Endothelial cell of coronary artery (primary cell): Measurements from ENCODE around the gene WDR83. TPM values are rescaled to one million over a fixed set of nuclear protein-coding genes. Genes with fewer than 3 reads are reported as not detected.

Experiments used
- total RNA-seq: library from RNA; depleted of rRNA; stranded (reverse); fragments of >200 nt; gene quantifications from 2 replicates; pipeline ENCODE4 v1.2.3, GENCODE V29; 2014

Gene WDR83, protein sequence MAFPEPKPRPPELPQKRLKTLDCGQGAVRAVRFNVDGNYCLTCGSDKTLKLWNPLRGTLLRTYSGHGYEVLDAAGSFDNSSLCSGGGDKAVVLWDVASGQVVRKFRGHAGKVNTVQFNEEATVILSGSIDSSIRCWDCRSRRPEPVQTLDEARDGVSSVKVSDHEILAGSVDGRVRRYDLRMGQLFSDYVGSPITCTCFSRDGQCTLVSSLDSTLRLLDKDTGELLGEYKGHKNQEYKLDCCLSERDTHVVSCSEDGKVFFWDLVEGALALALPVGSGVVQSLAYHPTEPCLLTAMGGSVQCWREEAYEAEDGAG
- 9.5 and 11.8 TPM in 2 replicates for total RNA-seq

DNA sequence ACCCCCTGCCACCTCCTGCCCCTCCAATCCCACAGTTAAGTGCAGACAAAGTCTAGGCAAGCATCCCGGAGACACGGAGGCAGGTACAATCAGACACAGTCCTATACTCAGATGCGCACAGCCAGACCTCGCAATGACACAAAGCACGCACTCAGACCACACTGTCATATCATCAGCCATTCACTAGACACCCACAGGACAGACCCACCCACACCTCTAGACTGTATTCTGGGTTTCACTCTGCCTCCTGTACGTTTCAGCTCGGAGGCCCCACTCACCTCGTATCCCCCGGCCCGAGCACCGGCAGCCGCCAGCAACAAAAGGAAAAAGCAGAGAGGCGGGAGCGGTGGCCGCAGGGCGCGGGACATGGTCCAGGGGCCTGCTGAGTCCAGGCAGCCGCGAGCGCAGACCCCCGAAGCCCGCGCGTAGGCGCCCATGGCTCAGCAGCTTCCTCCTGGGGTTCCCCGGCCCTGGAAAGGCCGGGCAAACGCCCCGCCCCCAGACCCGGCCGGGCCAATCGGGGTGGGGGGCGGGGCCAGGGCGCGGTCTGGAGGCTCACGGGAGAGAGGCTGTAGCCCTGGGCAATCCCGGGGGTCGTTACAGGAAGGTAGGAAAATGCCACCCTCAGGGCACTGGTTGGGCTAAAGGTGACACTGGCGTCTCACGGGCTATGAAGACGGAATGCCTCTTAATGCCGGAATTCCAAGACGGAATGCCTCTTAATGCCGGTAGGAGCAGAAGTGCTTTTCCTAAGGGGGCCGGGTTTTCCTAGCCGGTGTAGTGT is at the start of gene WDR83, which contains the start of gene MAN2B1:
WDR83 (plus strand) TSS at position 543 of the 784 bp plus-strand sequence. CDS start 2,984 bp downstream, outside the sequence.
MAN2B1 (minus strand) TSS at position 478 of the 784 bp plus-strand sequence; CDS start at position 437, 41 bp downstream.

DNA sequence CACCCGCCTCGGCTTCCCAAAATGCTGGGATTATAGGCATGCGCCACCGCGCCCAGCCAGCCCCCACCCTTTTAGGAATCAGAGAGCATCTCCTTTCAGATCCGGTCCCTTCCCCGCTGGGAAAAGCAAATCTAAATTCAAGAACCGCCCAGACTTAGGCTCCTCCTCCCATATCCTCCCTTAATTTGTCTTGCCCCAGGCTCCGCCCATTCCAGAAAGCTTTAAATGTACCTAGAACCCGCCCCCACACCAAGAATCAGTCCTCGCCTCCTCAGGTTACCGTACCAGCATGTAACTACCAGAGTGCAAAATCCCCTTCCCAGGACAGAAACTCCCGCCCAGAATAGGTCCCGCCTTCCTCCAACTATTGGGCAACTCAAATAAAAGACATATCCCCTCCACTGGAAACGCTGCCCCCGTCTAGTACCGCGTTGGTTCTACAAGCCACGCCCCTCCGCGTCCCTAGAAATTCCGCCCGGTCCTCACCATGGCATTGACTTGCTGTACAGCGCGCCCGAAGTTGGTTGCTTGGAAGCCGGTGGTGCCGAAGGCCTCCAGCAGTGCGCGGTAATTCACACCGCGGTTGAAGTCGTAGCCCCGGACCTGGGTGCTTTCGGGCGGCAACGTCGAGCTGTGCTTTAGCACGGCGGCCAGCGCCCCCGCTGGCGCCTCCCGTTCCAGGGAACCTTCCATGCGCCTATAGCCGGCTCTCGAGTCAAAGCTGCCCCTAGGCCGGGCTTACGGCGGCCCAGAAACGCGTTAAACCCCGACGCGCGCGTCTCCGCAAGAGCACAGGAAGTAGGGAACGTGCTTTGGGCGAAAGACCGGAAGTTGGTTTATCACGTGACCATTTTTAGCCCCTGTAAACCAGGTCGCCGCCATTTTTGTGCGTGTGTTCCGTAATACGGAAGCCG is 14.7 kb downstream of the WDR83 start, which contains the start of gene DHPS:
DHPS (minus strand) TSS at position 807 of the 914 bp plus-strand sequence; CDS start at position 693, 114 bp downstream.

DNA sequence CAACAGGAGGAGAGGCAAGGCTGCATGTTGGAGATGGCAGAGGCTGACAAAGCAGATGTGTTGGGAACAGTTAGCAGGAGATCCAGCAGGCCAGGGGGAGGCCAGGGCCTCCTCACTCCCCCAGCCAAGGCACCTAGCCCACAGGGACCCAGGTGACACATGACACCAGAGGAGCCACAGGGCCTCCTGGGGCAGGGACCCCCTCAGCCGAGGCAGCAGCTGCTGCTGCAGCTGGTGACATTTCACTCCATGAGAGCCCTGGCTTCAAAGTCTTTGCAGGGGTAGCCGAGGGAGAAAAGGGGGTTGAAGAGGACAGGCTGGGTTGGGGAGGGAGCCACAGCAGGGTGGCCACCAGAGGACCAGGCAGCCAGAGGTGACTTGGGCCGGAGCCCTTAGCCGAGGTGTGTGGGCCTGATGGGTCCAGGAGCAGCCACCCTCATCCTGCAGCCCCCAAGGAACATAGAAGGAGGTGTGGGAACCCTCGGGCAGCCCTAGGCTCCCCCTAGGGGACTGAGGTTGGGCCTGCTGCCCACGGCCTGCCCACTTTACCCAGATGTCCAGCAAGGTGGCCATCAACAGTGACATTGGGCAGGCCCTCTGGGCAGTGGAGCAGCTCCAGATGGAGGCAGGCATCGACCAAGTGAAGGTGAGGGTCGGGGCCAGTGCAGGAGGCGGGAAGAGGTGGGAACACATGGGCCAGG is 21.0 kb downstream of the WDR83 start, which contains the start of gene GNG14:
GNG14 (plus strand) TSS at position 503 of the 701 bp plus-strand sequence; CDS start at position 554, 51 bp downstream.

DNA sequence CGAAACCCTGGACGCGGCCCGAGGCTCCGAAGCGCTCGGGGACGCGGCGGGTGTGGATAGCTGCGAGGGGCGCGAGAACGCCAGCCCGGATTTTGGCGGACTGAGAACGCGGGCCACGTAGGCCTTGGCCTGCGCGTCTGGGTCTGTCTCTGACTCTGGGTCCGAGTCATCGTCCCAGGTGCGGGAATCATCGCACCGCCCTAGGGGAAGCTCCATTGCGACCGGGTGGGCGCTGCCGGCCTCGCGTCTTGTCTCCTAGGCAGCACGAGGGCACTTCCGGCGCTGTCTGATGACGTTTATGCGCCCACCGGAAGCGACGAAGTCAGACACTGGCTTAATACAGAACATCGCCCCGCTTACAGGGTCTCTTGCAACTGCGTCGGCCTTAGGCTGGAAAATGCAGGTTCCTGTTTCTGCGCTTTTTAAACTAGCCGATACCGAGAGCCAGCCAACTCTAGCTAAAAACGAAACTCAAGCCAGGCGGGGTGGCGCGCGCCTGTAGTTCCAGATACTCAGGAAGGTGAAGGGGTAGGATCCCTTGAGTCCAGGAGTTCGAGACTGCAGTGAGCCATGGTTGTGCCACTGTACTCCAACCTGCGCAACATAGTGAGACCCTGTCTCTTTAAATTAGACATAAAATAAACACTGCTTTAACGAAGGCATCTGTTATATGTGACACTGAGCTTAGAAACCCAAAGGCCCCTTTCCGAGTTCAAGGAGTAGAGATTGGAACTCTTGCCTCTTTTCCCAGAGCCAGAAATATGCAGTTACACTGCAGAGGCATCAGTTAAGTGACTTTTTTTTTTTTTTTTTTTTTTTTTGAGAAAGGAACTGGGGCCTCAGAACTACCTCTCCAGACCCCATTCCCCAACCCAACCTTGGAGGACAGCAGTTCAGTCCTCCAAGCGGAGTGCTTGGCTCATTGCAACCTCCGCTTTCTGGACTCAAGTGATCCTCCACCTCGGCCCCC is 30.0 kb downstream of the WDR83 start, which contains the start of gene FBXW9:
FBXW9 (minus strand) TSS at position 266 of the 970 bp plus-strand sequence; CDS start at position 216, 50 bp downstream.

DNA sequence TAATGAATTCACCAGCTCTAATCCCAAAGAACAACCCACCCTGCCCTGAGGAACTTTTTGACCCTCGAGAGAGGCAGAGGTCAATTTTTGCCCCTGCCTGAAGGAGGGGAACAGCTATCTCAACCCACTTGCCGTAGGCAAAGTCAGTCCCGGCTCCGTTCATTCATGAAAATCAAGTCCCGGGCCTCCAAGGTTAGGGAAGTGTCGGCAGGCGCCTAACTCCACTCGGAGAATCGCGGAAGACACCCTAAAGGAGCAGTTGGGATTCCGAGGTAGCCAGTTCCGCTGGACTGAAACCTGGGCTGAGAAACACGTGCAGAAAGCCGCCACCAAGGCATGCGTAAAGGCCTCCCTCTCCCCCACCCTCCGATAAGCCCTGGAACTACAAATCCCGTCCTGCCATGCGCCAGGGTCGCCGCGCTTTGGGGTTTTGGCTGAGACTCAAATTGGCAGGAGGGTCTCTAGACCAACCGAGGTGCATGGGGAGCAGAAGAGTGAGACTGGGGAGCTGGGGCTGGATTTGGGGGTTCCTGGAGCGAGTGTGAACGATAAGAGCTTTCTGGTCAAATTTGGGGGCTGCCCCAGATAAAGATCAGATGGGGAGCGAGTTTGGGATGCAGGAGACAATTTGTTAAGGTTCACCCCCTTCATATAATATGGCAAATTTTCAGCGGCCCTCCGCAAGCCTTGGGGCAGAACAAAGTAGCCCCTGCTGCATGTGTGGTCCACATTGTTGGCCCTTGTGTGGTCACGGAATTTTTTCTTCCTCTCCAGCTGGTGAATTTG is 57.2 kb downstream of the WDR83 start, which contains the start of gene TNPO2:
TNPO2 (minus strand) TSS at position 292 of the 786 bp plus-strand sequence. CDS start 2,955 bp downstream, outside the sequence.

Other genes with a start within 250 kb of the WDR83 start
- 3.7 and 4.5 TPM in 2 replicates for gene ZNF443, start 225.8 kb upstream of the WDR83 start, total RNA-seq
- gene ZNF709, start 182.0 kb upstream of the WDR83 start, total RNA-seq = 2.6 and 3.6 TPM in 2 replicates
- 7.4 and 8.1 TPM in 2 replicates for gene ZNF564, start 115.3 kb upstream of the WDR83 start, total RNA-seq
- 5.5 and 7.1 TPM in 2 replicates for gene ZNF490, start 56.0 kb upstream of the WDR83 start, total RNA-seq
- gene ZNF791, start 55.9 kb upstream of the WDR83 start, total RNA-seq = 13.1 and 13.3 TPM in 2 replicates
- gene MAN2B1, start 65 bp upstream of the WDR83 start, total RNA-seq = 26.6 and 33.1 TPM in 2 replicates
- 47.1 and 64.1 TPM in 2 replicates for gene DHPS, start 15.1 kb downstream of the WDR83 start, total RNA-seq
- gene GNG14, start 21.2 kb downstream of the WDR83 start, total RNA-seq = not detected in 2 replicates
- 5.6 and 9.3 TPM in 2 replicates for gene FBXW9, start 29.8 kb downstream of the WDR83 start, total RNA-seq
- gene TNPO2, start 57.1 kb downstream of the WDR83 start, total RNA-seq = 29.8 and 31.5 TPM in 2 replicates
- 149 and 154 TPM in 2 replicates for gene TRIR, start 67.9 kb downstream of the WDR83 start, total RNA-seq
- 96.2 and 110 TPM in 2 replicates for gene GET3, start 70.7 kb downstream of the WDR83 start, total RNA-seq
- not detected in 2 replicates for gene BEST2, start 85.0 kb downstream of the WDR83 start, total RNA-seq
- 11.7 and 17.2 TPM in 2 replicates for gene HOOK2, start 108.7 kb downstream of the WDR83 start, total RNA-seq
- gene JUNB, start 124.7 kb downstream of the WDR83 start, total RNA-seq = 28.0 and 50.4 TPM in 2 replicates
- 224 and 246 TPM in 2 replicates for gene PRDX2, start 135.0 kb downstream of the WDR83 start, total RNA-seq
- gene THSD8, start 135.3 kb downstream of the WDR83 start, total RNA-seq = not detected in 2 replicates
- 18.4 and 35.4 TPM in 2 replicates for gene RNASEH2A, start 139.8 kb downstream of the WDR83 start, total RNA-seq
- not detected in 2 replicates for gene RTBDN, start 167.8 kb downstream of the WDR83 start, total RNA-seq
- 0.09 and 0.36 TPM in 2 replicates for gene MAST1, start 171.7 kb downstream of the WDR83 start, total RNA-seq
- 11.1 and 18.9 TPM in 2 replicates for gene DNASE2, start 214.6 kb downstream of the WDR83 start, total RNA-seq
- gene KLF1, start 220.4 kb downstream of the WDR83 start, total RNA-seq = not detected in 2 replicates
- gene GCDH, start 224.4 kb downstream of the WDR83 start, total RNA-seq = 16.5 and 22.1 TPM in 2 replicates